WTC11 (cell line): ENCODE results near the gene MAPK8IP2. TPM values are rescaled to one million over a fixed set of nuclear protein-coding genes. Genes with fewer than 3 reads are reported as not detected.
"Not testable (repeated sequence)": the region's sequence is repeated elsewhere in the genome, so short reads cannot be mapped to it uniquely, and the experiment has no call there.

Experiments used
- ATAC-seq: fragments of 200-7000 bp; cut with Tn5 transposase; 2 replicates; pipeline ENCODE4 v1.10.0; 2021; ENCODE audit warnings: mild to moderate bottlenecking, moderate library complexity
- CTCF ChIA-PET: fragments of 300-600 bp; sonication (Branson Sonifier 250); formaldehyde crosslinking; loops from one replicate; lab custom pipeline; 2021; ENCODE audit warnings: antibody characterized with exemption; lab: Charles Lee
- POLR2A ChIA-PET: fragments of 350-600 bp; sonication (Branson Sonifier 250); formaldehyde crosslinking; loops from one replicate; lab custom pipeline; 2021; ENCODE audit warnings: antibody characterized with exemption; lab: Charles Lee
- DNase-seq: peaks from one replicate; pipeline ENCODE4 v3.0.0; 2021; ENCODE audit warnings: low spot score
- H3K27ac Mint-ChIP-seq: 2 replicates; pipeline ENCODE4 v1.8.0; 2021; ENCODE audit warnings: mixed read lengths
- H3K27me3 Mint-ChIP-seq: 2 replicates; pipeline ENCODE4 v1.8.0; 2021; ENCODE audit warnings: low read depth, mild to moderate bottlenecking, moderate library complexity, mixed read lengths
- H3K36me3 Mint-ChIP-seq: 2 replicates; pipeline ENCODE4 v1.8.0; 2021; ENCODE audit warnings: mixed read lengths
- H3K4me1 Mint-ChIP-seq: 2 replicates; pipeline ENCODE4 v1.8.0; 2022; ENCODE audit warnings: mixed read lengths
- H3K4me3 Mint-ChIP-seq: 2 replicates; pipeline ENCODE4 v1.8.0; 2021; ENCODE audit warnings: mild to moderate bottlenecking, moderate library complexity, mixed read lengths
- H3K9me3 Mint-ChIP-seq: 2 replicates; pipeline ENCODE4 v1.8.0; 2021; ENCODE audit warnings: mixed read lengths
- E2F5 ChIP-seq: sonication (generic); formaldehyde crosslinking; IDR thresholded peaks from 2 replicates; pipeline ENCODE4 v1.8.1; 2022; ENCODE audit warnings: mild to moderate bottlenecking, moderate library complexity, missing genetic modification reagents
- ELF4 ChIP-seq: sonication (generic); formaldehyde crosslinking; IDR thresholded peaks from 2 replicates; pipeline ENCODE4 v1.8.1; 2022; ENCODE audit warnings: low read depth, mild to moderate bottlenecking, moderate library complexity, missing genetic modification reagents
- ERG ChIP-seq: fragments of 250-450 bp; sonication (Bioruptor Pico); IDR thresholded peaks from 2 replicates; pipeline ENCODE4 v1.8.0; 2021; ENCODE audit warnings: mild to moderate bottlenecking
- GTF2I ChIP-seq: fragments of 250-450 bp; sonication (Bioruptor Pico); conservative IDR thresholded peaks from 2 replicates; pipeline ENCODE4 v1.4.0; 2021; ENCODE audit warnings: mild to moderate bottlenecking
- HMGA2 ChIP-seq: fragments of 250-450 bp; sonication (Bioruptor Pico); IDR thresholded peaks from 2 replicates; pipeline ENCODE4 v1.4.0; 2021; ENCODE audit warnings: mild to moderate bottlenecking, moderate library complexity
- NR1H2 ChIP-seq: sonication (generic); formaldehyde crosslinking; IDR thresholded peaks from 2 replicates; pipeline ENCODE4 v1.9.0; 2021; ENCODE audit warnings: mild to moderate bottlenecking, moderate library complexity, missing genetic modification reagents
- SP1 ChIP-seq: sonication (generic); formaldehyde crosslinking; conservative IDR thresholded peaks from 2 replicates; pipeline ENCODE4 v1.8.1; 2022; ENCODE audit warnings: missing genetic modification reagents
- ZNF138 ChIP-seq: sonication (generic); formaldehyde crosslinking; conservative IDR thresholded peaks from 2 replicates; pipeline ENCODE4 v1.8.1; 2022; ENCODE audit warnings: mild to moderate bottlenecking, moderate library complexity, missing genetic modification reagents
- ZNF317 ChIP-seq: sonication (generic); formaldehyde crosslinking; IDR thresholded peaks from 2 replicates; pipeline ENCODE4 v1.8.1; 2023; ENCODE audit warnings: low read depth, mild to moderate bottlenecking, moderate library complexity, missing genetic modification reagents, borderline replicate concordance
- total RNA-seq: library from RNA; stranded (reverse); gene quantifications from 3 replicates; pipeline ENCODE4 v1.2.3, GENCODE V29; 2021
- TF ChIP-seq, protein P1 (sequence below): sonication (generic); formaldehyde crosslinking; IDR thresholded peaks from 2 replicates; pipeline ENCODE4 v1.8.1; 2023; ENCODE audit warnings: mild to moderate bottlenecking, missing genetic modification reagents, moderate library complexity
- TF ChIP-seq, protein P2 (sequence below): sonication (generic); formaldehyde crosslinking; IDR thresholded peaks from 2 replicates; pipeline ENCODE4 v1.8.0; 2022; ENCODE audit warnings: mild to moderate bottlenecking, missing genetic modification reagents

The MAPK8IP2 gene
- total RNA-seq, 1 experiment from 2014 or later: 4.9 TPM

DNA sequence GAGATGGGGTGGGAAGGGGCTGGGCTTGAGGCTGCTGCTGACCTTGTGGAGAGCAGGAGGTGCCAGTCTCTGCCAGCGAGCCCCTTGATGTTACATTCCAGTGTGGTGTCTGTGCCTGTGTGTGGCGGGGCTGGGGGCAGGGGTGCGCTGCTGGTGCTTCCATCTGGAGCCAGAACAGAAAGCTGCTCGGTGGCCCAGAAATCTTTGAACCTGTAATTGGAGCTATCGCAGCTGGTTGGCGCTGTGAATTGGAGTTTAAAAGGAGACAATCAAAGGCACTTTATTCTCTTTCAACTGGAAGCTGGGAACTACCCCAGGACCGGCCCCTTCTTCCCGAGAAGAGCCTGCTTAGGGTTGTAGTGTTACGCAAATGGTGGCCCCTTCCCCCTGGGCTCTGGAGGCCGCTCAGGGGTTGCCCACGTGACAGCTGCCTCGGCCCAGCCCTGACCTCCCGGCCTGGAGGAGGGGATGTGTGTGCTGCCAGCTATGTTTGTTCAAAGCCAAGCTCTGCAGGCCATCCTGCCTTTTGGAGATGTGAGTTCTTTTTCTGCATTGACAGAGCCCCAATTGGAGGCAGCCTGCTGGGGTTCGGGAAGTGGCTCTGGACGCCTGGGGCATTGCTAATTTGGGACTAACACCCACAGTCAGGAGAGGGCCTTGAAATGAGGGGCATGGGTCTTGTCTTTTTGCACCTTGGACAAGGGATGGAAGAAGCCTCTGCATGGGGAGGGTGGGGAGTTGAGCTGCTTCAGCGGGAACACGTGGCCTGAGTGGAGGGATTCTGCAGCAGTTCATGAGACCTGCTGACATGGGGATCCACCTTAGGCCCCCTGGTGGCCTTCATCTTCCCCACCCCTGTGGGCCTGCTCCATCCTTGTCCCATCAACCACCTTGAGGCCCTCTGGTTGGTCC, 41.4 kb downstream of the MAPK8IP2 start (continued):
- TF ChIP-seq, protein P1, sequence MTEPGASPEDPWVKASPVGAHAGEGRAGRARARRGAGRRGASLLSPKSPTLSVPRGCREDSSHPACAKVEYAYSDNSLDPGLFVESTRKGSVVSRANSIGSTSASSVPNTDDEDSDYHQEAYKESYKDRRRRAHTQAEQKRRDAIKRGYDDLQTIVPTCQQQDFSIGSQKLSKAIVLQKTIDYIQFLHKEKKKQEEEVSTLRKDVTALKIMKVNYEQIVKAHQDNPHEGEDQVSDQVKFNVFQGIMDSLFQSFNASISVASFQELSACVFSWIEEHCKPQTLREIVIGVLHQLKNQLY (CRISPR knock-in tag): no peak
- TF ChIP-seq SP1 (CRISPR knock-in tag): 0 out of 2 replicates have a peak, but pooled peaks have one; percentile 27
- no peak for TF ChIP-seq GTF2I (CRISPR knock-in tag)
- no peak for TF ChIP-seq ELF4 (CRISPR knock-in tag)
- no peak for TF ChIP-seq NR1H2 (CRISPR knock-in tag)

DNA sequence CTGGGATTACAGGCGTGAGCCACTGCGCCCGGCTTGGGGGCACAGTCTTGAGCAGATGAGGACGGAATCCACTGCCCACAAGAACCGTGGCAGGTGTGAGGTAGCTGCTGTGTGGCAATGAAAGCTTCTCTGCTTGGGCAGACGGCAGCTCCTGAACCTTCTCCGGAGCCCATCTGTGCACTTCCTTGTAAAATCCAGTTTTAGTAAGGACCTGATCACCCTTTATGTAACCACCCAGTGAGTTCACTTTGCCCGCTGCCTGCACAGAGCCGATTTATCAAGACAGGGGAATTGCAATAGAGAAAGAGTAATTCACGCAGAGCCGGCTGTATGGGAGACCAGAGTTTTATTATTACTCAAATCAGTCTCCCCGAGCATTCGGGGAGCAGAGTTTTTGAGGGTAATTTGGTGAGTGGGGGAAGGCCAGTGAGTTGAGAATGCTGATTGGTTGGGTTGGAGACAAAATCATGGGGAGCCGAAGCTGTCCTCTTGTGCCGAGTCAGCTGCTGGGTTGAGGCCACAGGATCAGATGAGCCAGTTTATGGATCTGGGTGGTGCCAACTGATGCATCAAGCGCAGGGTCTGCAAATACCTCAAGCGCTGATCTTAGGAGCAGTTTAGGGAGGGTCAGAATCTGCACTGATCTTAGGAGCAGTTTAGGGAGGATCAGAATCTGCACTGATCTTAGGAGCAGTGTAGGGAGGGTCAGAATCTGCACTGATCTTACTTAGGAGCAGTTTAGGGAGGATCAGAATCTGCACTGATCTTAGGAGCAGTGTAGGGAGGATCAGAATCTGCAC, 42.6 kb downstream of the MAPK8IP2 start:
- ATAC-seq, H3K36me3 Mint-ChIP-seq, H3K27ac Mint-ChIP-seq, H3K4me3 Mint-ChIP-seq, H3K27me3 Mint-ChIP-seq, DNase-seq: not testable (repeated sequence)
- ChIA-PET CTCF (interaction anchor here (0.6 to 5.5 kb wide), 10 partner anchors 17 to 176 kb away, joined by 3 to 59 read pairs (median 8); partner anchors contain the start of genes ARSA and SHANK3), POLR2A (interaction anchor here (2.2 kb wide), 1 partner anchor 15 kb away, joined by 12 read pairs; the partner anchor contains the start of gene ARSA)
- peaks cover 23% of the 10 kb centered on the region for H3K4me1 Mint-ChIP-seq
- H3K9me3 Mint-ChIP-seq: peaks cover 16% of the 10 kb centered on the region

GRCh38 chr22:50643821-50644101, 43.2 kb downstream of the MAPK8IP2 start:
- H3K27me3 Mint-ChIP-seq, CTCF ChIA-PET, H3K4me3 Mint-ChIP-seq, ATAC-seq, DNase-seq, POLR2A ChIA-PET, H3K27ac Mint-ChIP-seq: not testable (repeated sequence)
- peaks cover 12% of the 10 kb centered on the region for H3K36me3 Mint-ChIP-seq
- H3K9me3 Mint-ChIP-seq: peaks cover 19% of the 10 kb centered on the region
- H3K4me1 Mint-ChIP-seq: peaks cover 23% of the 10 kb centered on the region

DNA sequence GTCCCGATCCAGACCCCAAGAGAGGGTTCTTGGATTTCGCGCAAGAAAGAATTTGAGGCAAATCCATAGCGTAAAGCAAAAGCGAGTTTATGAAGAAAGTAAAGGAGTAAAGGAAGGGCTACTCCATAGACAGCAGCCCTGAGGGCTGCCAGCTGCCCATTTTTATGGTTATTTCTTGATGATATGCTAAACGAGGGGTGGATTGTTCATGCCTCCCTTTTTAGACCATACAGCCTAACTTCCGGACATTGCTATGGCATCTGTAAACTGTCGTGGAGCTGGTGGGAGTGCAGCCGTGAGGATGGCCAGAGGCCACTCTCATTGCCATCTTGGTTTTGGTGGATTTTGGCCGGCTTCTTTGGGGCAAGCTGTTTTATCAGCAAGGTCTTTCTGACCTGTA, 52.7 kb downstream of the MAPK8IP2 start:
- H3K36me3 Mint-ChIP-seq: peaks cover 21% of the 10 kb centered on the region
- TF ChIP-seq, protein P2, sequence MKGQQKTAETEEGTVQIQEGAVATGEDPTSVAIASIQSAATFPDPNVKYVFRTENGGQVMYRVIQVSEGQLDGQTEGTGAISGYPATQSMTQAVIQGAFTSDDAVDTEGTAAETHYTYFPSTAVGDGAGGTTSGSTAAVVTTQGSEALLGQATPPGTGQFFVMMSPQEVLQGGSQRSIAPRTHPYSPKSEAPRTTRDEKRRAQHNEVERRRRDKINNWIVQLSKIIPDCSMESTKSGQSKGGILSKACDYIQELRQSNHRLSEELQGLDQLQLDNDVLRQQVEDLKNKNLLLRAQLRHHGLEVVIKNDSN (CRISPR knock-in tag): no peak
- TF ChIP-seq ZNF317 (CRISPR knock-in tag): no peak
- no peak for TF ChIP-seq HMGA2 (CRISPR knock-in tag)
- no peak for TF ChIP-seq E2F5 (CRISPR knock-in tag)
- TF ChIP-seq ELF4 (CRISPR knock-in tag): no peak
- TF ChIP-seq ERG (CRISPR knock-in tag): no peak
- no peak for TF ChIP-seq ZNF138 (CRISPR knock-in tag)
- DNase-seq: no peak
- ChIA-PET CTCF (no interaction called here), POLR2A (no interaction called here)
- H3K27ac Mint-ChIP-seq: no peak overlapping the region
- no peaks in the 10 kb centered on the region for H3K4me1 Mint-ChIP-seq
- H3K4me3 Mint-ChIP-seq: no peak overlapping the region
- H3K27me3 Mint-ChIP-seq: peaks cover 72% of the 10 kb centered on the region
- ATAC-seq: no peak
- H3K9me3 Mint-ChIP-seq: peaks cover 40% of the 10 kb centered on the region

DNA sequence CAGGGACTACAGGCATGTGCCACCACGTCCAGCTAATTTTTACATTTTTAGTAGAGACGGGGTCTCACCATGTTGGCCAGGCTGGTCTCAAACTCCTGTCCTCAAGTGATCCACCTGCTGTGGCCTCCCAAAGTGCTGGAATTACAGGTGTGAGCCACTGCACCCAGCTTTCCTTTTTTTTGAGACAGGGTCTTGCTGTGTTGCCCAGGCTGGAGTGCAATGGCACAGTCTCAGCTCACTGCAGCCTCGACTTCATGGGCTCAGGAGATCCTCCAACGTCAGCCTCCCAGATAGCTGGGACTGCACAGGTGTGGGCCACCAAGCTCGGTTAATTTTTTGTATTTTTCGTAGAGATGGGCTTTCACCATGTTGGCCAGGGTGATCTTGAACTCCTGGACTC, 54.1 kb downstream of the MAPK8IP2 start:
- CTCF ChIA-PET, H3K27ac Mint-ChIP-seq, ATAC-seq, H3K4me3 Mint-ChIP-seq, H3K4me1 Mint-ChIP-seq, POLR2A ChIA-PET, DNase-seq: not testable (repeated sequence)
- Mint-ChIP-seq H3K36me3 (peaks cover 12% of the 10 kb centered on the region), H3K9me3 (peaks cover 30% of the 10 kb centered on the region), H3K27me3 (peaks cover 80% of the 10 kb centered on the region)
